Stimulated activated CD8-positive, alpha-beta memory T cell treated with anti-CD3 and anti-CD28 coated beads, Interleukin-2, amount 100 ng/mL, for 1 hour (primary cell): ENCODE results near the gene ALG1L2.
"Not testable (repeated sequence)": the region's sequence is repeated elsewhere in the genome, so short reads cannot be mapped to it uniquely, and the experiment has no call there.

Experiments
- DNase-seq, 2 donors: peaks; one replicate each; pipeline ENCODE4 v3.0.0-alpha.2; 2020; ENCODE audit warnings: low read depth in 2 of 2

ALG1L2 gene

DNA sequence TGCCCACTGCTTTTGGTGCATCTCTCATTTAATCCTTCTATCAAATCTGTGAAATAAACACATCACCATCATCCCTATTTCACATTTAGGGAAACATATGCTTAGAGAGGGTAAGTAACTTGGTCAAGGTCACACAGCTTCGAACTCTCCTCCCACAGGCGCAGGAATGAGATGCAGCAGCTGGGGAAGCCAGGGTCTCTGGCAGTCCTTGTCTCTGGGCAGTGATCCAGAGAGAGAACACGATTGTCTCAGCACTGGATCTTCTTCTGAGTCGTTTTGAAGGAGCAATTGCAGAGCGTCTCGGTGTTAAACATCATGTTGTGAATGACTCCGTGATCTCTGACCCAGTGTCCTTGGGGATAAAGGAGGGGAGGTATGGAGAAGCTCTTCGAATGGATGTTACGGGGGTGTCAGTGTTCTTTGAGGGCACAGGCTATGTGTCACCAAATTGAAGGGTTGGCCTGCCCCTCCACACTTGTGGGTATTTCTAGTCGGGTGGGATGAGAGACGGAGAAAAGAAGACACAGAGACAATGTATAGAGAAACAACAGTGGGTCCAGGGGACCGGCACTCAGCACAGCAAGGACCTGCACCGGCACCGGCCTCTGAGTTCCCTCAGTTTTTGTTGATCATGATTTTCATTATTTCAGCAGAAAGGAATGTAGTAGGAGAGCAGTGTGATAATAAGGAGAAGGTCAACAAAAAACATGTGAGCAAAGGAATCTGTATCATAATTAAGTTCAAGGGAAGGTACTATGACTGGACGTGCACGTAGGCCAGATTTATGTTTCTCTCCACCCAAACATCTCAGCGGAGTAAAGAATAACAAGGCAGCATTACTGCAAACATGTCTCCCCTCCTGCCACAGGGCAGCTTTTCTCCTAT lies 41.5 kb downstream of the ALG1L2 start:
- DNase-seq: not testable (repeated sequence)

DNA sequence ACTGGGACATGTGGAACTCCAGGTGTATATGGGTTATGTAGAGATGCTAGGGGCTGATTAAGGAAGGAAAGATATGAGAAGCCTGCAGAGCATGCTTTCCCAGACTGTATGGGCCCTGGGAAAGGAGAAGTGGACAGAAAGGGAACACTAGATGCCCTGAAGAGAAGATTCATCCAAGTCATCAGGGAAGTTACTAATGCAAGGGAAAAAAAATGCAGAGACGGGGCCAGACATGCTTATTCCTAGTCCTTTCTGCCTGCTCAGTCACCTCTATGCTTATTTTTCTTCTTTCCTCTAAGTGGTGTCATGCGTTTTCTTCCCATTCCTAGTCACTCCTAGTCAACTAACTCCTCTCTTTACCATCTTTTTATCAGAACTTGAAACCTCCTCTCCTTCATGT lies 43.8 kb downstream of the ALG1L2 start:
- DNase-seq: not testable (repeated sequence)

DNA sequence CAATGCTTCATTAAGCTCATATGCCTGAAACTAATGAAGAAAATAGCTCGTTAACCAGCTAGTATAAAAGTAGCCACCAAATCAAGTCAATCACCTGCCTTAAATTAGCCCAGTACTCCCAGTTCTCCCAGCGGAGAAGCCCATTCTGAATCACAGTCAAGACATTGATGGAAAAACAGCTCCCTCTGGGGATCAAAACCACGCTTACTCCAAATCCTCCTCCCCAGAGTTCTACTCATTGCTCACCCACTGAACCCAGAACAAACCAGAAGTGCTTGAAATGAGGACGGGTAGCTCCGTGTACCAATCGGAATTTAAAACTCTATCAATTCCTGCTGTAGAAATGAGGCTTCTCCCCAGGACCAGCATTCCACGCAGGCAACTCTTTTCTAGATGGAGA lies 54.7 kb downstream of the ALG1L2 start:
- DNase-seq: not testable (repeated sequence)

DNA sequence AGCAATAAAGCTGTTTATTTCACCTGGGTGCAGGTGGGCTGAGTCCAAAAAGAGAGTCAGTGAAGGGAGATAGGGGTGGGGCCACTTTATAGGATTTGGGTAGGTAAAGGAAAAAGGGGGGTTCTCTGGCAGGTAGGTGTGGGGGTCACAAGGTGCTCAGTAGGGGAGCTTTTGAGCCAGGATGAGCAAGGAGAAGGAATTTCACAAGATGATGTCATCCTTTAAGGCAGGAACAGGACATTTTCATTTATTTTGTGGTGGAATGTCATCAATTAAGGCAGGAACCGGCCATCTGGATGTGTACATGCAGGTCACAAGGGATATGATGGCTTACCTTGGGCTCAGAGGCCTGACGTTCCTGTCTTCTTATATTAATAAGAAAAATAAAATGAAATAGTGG lies 56.1 kb downstream of the ALG1L2 start:
- not testable (repeated sequence) for DNase-seq

DNA sequence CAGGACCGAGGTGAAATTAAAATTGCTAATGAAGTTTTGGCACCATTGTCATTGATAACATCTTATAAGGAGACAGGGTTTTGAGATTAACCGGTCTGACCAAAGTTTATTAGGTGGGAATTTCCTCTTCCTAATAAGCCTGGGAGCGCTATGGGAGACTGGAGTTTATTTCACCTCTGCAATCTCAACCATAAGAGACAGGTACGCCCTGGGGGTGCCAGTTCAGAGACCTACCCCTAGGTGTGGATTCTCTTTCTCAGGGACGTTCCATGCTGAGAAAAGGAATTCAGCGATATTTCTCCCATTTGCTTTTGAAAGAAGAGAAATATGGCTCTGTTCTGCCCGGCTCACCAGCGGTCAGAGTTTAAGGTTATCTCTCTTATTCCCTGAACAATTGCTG lies 57.4 kb downstream of the ALG1L2 start:
- DNase-seq: not testable (repeated sequence)

DNA sequence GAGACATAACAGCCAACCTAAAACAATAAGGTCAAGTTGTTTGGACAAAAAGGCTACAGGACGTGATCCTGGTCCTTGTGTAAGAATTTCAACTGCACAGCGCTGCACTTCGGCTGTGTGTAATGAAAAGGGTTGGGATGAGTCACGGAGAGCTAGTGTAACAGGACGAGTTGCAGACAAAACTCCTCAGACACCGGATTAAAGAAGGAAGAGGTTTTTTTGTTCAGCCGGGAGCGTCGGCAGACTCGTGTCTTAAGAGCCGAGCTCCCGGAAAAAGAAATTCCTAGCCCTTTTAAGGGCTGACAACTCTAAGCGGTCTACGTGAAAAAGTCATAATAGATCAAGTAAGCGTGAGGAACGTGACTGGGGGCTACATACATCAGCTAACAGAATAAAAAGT lies 59.1 kb downstream of the ALG1L2 start:
- DNase-seq: not testable (repeated sequence)

DNA sequence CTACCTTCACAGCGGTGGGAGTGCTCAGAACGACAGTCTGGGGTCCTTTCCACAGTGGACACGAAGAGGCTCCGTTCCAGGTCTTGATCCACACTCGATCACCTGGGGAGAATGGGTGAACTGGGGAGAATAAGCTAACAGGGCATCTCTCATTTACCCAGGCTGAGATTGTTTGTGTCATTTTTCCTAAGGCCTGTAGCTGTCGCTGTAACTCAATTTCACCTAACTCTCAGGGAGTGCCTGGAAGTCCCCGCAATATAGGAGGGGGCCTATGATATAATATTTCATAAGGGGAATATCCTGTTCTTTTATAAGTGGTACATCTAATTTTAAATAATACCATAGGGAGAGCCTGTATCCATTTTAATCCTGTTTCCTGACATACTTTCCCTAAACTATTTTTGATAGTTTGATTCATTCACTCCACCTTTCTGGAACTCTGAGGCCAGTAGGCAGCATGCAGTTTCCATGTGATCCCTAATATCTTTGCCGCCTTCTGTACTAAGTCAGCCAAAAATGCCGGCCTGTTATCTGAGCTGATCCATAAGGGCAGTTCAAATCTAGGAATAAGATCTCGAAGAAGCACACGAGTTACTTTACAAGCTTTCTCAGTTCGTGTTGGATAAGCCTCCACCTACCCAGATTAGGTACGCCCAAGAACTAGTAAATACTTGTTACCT lies 62.2 kb downstream of the ALG1L2 start:
- not testable (repeated sequence) for DNase-seq

DNA sequence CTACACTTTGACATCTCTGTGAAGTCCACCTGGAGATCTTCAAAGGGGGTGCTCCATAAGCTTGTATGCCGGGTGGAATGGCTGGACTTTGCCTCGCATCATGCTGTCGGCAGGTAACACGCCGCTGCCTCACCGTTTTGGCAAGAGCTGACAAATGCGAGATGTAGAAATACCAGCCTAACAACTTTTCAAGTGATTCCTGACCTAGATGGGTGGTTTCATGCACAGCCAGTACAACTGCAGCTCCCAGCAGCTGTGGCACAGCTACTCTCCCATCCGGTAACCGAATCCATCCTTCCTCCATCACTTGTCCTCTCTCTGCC lies 62.7 kb downstream of the ALG1L2 start:
- DNase-seq: not testable (repeated sequence)

DNA sequence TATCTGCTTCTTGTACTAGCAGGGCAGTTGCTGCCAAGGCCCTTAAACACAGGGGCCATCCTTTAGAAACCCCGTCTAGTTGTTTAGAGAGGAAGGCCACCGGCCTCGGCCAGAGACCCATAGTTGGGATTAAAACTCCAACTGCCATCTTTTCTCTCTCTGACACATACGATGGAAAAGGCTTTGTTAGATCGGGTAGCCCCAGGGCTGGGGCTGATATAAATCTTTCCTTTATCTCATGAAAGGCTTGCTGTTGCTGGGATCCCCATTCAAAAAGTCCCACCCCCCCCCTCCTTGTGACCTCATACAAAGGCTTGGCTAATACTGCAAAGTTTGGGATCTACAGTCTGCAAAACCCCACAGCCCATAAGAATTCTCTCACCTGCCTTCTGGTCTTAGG lies 63.8 kb downstream of the ALG1L2 start:
- not testable (repeated sequence) for DNase-seq

DNA sequence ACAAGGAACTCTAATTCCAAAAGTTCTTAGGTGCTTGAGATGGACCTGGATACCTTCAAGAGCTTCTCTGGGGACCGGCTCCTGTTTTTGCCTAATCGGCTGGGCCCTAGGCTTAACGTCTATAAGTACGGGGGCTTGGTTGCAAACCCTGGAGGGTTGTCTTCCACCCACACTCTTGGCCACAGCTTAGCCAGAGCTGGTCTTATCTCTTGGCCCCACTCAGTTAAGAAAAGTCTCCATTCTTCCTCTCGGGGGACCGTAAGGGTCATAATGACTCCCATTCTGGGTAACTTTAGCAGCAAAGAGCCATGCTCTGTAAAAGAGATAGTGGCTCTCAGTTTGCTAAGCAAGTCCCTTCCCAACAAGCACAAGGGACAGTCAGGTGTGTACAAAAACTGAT lies 64.8 kb downstream of the ALG1L2 start:
- DNase-seq: not testable (repeated sequence)
